ENCODE results near the gene ISOC1. TPM values are rescaled to one million over a fixed set of nuclear protein-coding genes. Genes with fewer than 3 reads are reported as not detected.

The ISOC1 gene
- polyA plus RNA-seq, 1 donor (not counting 4 experiments of a cell fraction or from before 2014, with no cell fraction given): 26.4 TPM

DNA sequence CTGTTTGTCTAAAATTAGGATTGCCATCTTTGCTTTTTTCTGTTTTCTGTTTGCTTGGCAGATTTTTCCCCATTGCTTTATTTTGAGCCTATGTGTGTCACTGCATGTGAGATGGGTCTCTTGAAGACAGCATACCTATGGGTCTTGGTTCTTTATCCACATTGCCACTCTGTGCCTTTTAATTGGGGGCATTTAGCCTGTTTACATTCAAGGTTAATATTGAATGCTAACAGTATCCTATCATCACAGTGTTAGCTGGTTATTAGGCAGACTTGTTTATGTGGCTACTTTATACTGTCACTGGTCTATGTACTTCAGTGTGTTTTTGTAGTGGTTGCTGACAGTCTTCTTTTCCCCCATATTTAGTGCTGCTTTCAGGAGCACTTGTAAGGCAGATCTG is 67.3 kb downstream of the ISOC1 start:
- H3K9me1 ChIP-seq (ENCODE audit: control insufficient read depth, extremely low read depth, insufficient read depth, low read length): no peaks in the 10 kb centered on the region
- no peaks in the 10 kb centered on the region for H3K79me2 ChIP-seq (ENCODE audit: control insufficient read depth, insufficient read depth, low read length)
- H2AFZ ChIP-seq (ENCODE audit: control insufficient read depth, low read length): no peak overlapping the region
- H3K4me2 ChIP-seq (ENCODE audit: control insufficient read depth, extremely low read depth, insufficient read depth, low read depth, low read length): no peak overlapping the region
- H3K4me1 ChIP-seq (ENCODE audit: control insufficient read depth, extremely low read depth, insufficient read depth, low read length): no peaks in the 10 kb centered on the region
- TF ChIP-seq CTCF (optimal IDR thresholded peaks at IDR 0.05 in 1 of 3, IDR thresholded peaks at IDR 0.05 in 1 of 3, conservative IDR thresholded peaks at IDR 0.05 in 1 of 3; ENCODE audit: extremely low read depth in 1 of 3, insufficient read depth in 2 of 3, low read length in 3 of 3) (no peak), EZH2 (IDR thresholded peaks at IDR 0.05; ENCODE audit: low read length) (no peak)
- H3K27ac ChIP-seq (ENCODE audit: control insufficient read depth, insufficient read depth, low read length): no peak overlapping the region
- no peaks in the 10 kb centered on the region for H3K9me3 ChIP-seq (ENCODE audit: control insufficient read depth, low read depth, low read length)
- H4K20me1 ChIP-seq (ENCODE audit: control insufficient read depth, extremely low read depth, insufficient read depth, low read length): no peaks in the 10 kb centered on the region
- H3K27me3 ChIP-seq (ENCODE audit: control insufficient read depth, extremely low read depth, insufficient read depth, low read length): no peaks in the 10 kb centered on the region
- no peaks in the 10 kb centered on the region for H3K36me3 ChIP-seq (ENCODE audit: control insufficient read depth in 2 of 2, extremely low read depth in 1 of 2, insufficient read depth in 2 of 2, low read length in 2 of 2)
- DNase-seq (ENCODE audit: low read depth, low spot score) (no peak), FAIRE-seq (no peak)
- dilution Hi-C loops (cut with MboI; ENCODE audit: extremely low pct_ligation_motif_present, low sequenced_read_pairs): no loop called here
- H3K9ac ChIP-seq (ENCODE audit: control insufficient read depth, extremely low read depth, insufficient read depth, low read length): no peak overlapping the region
- H3K4me3 ChIP-seq (ENCODE audit: control insufficient read depth in 2 of 3, extremely low read depth in 1 of 3, insufficient read depth in 2 of 3, low read depth in 1 of 3, low read length in 3 of 3): no peak overlapping the region

Small RNA genes within 50 kb of the gene (small RNA-seq; reads per million reads assigned to genes)
- 0 reads per million in 3 experiments for gene MIR4633 (ENCODE audit: insufficient read length in 3 of 3, low read depth in 3 of 3, low replicate concordance in 1 of 3)

Other genes with a start within 250 kb of the ISOC1 start
- 0.52 to 1.1 TPM (median 0.80 TPM) in 3 replicates for gene SLC27A6, start 129.3 kb upstream of the ISOC1 start, polyA plus RNA-seq